HG03432 (cell line): ENCODE results near the gene ARCN1.
"Not testable (repeated sequence)": the region's sequence is repeated elsewhere in the genome, so short reads cannot be mapped to it uniquely, and the experiment has no call there.

ENCODE experiments used
- ATAC-seq: cut with Tn5 transposase; IDR thresholded peaks from one replicate; pipeline ENCODE4 v1.9.1; 2021; ENCODE audit warnings: mild to moderate bottlenecking, moderate library complexity; ENCODE audit not compliant: unreplicated experiment

The ARCN1 gene

GRCh38 chr11:118604566-118604965, 32.4 kb downstream of the ARCN1 start:
- ATAC-seq, result no peak

- no peak for ATAC-seq
These were observed 33.1 kb downstream of the ARCN1 start for GRCh38 chr11:118605116-118605867.

- ATAC-seq, result no peak
These were observed 34.1 kb downstream of the ARCN1 start for GRCh38 chr11:118606157-118606843.

GRCh38 chr11:118606844-118607228, 34.6 kb downstream of the ARCN1 start:
- ATAC-seq, result no peak

GRCh38 chr11:118607401-118608359, 35.5 kb downstream of the ARCN1 start, which contains the start of gene PHLDB1:
TSS of gene PHLDB1 (plus strand) at chr11:118607615. CDS start at chr11:118613837, 6,222 bp downstream.
- no peak for ATAC-seq

DNA sequence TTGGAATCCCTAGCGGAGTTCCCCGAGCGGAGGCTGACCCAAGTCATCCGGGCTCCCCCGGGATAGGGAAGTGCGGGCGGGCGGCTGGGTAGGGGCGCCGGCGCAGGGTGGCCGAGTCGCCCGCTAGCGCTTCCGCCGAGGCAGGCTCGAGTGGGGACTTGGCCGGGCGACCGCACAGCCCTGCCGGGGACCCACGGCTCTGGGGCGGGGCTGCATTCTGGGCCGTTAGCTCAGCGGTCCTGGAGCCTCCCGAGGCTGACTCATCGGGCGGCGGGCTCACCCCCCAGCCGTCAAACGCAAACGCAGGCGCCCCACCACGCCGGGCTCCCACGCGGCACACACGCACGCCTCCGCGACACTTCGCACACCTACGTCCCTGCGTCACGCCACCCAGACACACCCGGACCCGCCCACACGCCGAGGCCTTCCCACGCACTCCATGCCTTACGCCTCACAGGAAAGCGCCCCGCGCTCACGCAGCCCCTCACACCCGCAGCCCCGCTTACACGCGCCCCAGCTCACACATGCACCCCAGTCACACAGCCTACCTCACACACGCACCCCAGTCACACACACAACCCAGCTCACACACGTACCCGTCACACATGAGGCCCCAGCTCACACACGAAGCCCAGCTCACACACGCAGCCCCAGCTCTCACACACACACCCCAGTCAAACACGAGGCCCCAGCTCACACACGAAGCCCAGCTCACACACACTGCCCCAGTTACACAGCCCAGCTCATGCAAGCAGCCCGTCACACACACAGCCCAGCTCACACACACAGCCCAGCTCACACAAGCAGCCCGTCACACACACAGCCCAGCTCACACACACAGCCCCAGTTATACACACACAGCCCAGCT, 36.4 kb downstream of the ARCN1 start:
- ATAC-seq, result no peak

- ATAC-seq, result no peak
These were observed 37.4 kb downstream of the ARCN1 start for GRCh38 chr11:118609380-118610224.

GRCh38 chr11:118610225-118610772, 38.1 kb downstream of the ARCN1 start:
- peak; percentile 7 for ATAC-seq

DNA sequence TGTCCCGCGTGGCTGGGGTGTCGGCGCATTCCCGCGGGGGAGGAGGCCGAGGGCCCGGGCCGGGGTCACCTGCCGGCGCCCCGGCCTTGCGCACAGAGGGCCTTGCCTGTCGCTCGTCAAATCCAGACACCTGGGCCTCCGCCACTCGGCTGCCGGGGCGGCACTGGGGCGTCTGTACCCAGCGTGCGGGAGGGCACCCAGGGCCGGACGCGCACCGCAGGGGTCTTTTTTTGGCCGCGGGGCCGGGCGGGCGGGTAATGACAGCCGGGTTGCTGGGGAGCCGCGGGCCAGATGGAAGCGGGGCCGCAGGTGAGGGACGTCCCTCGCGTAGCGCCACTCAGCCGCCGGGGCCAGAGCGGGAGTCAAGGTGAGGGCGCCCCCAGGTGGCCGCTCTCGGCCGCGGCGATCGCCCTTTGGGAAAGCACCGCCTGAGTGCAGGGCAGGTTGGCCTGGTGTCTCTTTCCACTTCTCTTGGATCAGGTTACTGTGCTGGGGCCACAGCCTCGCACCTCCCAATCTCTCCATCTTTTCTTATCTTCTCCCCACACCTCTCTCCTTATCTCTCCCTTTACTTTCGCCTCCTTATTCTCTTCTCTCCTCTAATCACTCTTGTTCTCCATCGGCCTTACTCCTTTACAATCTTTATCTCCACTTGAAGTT, 38.7 kb downstream of the ARCN1 start:
- peak; percentile 56 for ATAC-seq

DNA sequence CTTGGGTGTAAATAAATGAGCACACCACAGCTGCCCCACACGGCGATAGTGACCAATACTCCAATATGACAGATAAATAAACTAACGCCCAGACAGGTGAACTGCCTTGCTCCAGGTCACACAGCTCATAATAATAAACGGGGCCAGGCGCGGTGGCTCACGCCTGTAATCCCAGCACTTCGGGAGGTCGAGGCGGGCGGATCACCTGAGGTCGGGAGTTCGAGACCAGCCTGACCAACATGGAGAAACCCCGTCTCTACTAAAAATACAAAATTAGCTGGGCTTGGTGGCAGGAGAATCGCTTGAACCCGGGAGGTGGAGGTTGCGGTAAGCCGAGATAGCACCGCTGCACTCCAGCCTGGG, 39.2 kb downstream of the ARCN1 start:
- not testable (repeated sequence) for ATAC-seq

- no peak for ATAC-seq
These were observed 40.2 kb downstream of the ARCN1 start for GRCh38 chr11:118612378-118612777.

DNA sequence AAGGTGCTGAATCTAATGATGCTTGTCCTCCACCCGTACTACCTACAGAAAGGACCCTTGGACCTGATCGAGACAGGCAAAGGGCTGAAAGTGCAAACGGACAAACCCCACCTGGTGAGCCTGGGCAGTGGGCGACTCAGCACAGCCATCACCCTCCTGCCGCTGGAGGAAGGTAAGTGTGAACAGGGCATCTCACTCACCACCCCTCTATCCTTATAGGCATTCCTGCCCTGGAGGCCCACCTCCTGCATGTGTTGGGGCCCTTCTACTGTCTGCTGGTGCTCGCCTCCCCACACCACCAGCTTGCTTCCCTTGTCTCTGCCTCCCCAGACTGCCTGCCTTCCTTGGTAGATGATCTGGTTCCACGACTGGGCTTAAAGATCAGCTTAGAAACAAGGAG, 42.3 kb downstream of the ARCN1 start:
- no peak for ATAC-seq

GRCh38 chr11:118615282-118615975, 43.2 kb downstream of the ARCN1 start:
- ATAC-seq, result no peak

DNA sequence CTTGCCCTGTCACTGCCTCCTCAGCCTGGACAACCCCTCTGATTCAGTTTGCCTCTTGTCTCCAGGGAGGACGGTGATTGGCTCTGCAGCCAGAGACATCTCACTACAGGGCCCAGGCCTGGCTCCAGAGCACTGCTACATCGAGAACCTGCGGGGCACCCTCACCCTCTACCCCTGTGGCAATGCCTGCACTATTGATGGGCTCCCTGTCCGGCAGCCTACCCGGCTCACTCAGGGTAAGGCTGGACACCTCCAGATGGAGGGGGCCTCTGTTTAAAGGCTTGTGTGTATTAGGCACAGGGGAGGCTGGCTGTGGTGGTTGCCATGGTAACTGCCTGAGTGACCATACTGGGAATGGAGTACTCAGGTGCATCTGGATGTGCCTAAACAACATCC, 43.8 kb downstream of the ARCN1 start:
- no peak for ATAC-seq

- ATAC-seq, result no peak
These were observed 46.1 kb downstream of the ARCN1 start for GRCh38 chr11:118618115-118618990.

DNA sequence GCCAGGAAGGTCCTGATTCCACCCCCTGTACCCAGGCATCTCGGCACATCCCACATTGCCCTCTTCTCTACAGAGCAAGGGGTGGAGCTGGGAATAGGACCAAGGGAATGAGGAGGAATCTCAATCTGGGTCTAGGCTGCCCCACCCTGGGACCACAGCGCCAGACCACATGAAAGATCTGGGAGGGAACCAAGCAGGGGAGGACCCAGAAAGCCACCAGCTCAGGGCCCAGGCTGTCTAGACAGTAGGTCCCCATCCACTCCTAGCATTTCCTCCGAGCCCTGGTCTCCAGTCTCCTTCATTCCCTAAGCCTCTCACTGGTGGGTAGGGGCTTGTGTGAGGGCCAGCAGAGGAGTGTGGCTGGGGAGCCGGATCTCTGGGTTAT, 46.8 kb downstream of the ARCN1 start:
- no peak for ATAC-seq
